ENCODE data around the gene CRISPLD2.
"Not testable (repeated sequence)": the region's sequence is repeated elsewhere in the genome, so short reads cannot be mapped to it uniquely, and the experiment has no call there.

The CRISPLD2 gene

DNA sequence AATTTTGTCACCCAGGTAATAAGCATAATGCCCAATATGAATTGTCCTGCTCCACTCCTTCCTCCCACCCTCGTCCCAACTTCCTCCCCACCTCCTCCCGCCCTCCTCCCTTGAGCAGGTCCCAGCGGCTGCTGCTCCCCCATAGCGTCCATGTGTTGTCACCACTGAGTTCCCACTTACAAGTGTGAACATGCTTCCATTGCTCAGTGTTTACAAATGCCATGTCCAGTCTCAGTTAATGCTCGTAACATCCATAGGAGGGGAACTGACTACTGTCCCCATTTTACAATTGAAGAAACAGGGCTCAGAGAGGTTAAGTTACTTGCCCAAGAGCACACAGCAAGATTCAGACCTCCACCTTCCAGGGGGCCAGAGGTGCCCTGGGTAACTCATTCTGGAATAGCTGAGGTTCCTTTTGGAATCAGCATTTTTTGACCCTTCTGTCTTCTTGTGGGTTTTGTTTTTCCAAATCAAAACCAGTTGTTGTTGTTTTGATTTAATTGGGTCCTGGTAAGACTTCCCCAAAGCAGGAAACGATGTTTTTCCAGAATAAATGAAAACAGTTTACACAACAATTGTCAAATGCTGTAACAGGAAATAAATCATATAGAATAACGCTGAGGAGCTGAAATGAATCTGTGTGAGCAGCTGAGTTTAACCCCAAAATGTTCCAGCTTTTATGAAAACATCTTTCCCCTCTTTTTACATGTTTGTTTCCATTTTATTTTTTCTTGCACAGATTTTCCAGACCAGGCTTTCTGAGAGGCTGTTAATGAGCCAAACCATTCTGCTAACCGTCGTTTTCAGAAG is 117.6 kb downstream of the CRISPLD2 start:
- no peak for DNase-seq

DNA sequence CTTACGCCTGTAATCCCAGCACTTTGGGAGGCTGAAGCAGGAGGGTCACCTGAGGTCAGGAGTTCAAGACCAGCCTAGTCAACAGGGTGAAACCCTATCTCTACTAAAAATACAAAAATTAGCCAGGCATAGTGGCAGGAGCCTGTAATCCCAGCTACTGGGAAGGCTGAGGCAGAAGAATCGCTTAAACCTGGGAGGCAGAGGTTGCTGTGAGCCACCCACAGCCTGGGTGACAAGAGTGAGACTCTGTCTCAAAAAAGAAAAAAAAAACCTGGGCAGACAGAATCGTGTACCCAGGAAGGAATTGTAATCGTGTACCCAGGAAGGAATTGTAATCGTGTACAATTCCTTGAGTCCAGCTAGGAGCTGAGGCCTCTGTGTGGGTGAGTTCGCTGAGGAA is 118.8 kb downstream of the CRISPLD2 start:
- DNase-seq = not testable (repeated sequence)

DNA sequence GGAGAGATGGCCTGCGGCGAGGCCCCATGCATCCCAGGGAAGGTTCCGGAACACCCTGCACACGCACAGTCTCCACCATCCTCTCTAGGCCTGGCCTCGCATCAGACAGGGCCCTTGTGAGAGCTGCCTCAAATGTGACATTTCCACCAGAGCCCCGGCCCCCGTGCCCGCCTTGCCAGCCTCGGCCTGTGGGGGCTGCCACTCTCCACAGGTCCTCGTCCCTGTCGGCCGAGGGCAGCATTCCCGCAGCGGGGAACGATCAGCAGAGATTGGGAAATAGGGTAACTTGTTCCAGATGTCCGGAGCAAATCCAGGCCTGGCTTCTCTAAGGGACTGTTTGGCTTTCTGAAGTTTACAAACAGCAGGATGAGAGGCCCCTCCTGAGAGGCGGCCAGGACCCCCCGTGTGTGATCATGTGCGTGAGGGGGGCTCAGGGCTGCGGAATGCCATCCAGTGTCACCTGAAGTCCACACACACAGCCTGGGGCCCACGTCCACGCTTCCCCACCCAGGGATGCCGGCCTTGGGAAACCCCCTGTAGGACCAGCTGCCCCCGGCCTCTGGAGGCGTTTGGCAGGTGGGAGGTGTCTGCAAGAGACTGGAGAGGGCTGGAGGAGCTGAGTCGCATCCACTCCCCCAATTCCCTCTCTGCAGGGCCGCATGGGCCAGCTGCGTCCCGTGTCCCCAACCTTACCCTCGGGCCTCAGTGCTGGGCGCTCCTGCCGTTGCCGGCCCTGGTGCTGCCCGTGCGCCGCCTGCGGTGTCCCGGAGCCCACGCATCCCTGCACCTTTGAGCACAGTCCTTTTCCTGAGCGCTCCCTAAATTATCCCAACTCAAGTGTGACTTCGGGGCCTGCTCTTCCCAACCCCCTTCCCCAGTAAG is 121.1 kb downstream of the CRISPLD2 start:
- no peak for DNase-seq

DNA sequence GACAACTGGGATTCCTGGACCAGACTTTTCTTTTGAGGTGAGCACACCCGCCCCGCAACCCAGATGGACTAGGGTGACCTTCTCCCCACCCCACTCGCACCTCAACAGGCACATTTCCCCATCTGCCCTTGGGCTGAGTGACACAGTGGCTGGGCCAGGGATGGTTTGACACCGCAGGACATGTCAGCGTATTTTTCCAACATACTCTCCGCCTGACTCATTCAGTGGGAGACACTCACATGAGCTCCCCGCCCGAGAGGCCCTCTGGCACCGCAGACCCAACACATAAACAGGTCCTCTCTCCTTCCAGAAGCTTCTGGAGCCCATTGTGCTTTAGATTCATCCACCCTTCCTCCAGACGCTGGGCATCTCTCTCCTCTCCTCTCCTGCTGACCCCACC is 122.1 kb downstream of the CRISPLD2 start:
- DNase-seq = no peak

DNA sequence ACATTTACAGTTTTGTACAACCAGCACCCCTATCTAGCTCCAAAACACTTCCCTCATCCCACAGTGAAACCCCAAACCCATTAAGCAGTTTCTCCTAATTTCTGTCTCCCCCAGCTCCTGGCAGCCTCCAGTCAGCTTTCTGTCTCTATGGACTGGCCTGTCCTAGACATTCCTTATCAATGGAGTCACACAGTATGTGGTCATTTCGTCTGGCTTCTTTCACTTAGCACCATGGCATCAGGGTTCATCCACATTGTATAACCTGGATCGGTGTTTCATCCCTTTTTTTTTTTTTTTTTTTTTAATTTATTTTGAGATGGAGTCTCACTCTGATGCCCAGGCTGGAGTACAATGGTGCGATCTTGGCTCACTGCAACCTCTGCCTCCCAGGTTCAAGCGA is 123.0 kb downstream of the CRISPLD2 start:
- DNase-seq = no peak

- DNase-seq = no peak
Observed at GRCh38 chr16:84943620-84944019, 123.8 kb downstream of the CRISPLD2 start.

DNA sequence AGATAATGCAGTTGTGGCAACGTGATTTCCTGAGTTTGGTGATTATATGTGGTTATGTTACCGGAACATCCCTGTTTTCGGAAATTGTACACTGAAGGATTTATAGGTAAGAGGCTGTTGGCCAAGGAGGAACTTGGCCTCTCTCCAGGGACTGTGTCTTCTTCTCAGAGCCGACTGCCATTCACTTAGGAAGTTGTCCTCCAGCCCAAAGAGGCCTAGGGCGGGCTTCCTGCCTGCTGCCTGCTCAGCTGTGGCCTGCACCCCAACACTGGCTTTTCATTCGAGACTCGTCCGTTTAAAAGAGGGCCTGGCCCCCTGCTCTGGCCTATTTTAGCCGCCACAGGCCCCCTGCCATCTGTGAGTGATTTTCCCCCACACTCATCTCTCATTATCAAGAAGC is 127.2 kb downstream of the CRISPLD2 start:
- DNase-seq = no peak

DNA sequence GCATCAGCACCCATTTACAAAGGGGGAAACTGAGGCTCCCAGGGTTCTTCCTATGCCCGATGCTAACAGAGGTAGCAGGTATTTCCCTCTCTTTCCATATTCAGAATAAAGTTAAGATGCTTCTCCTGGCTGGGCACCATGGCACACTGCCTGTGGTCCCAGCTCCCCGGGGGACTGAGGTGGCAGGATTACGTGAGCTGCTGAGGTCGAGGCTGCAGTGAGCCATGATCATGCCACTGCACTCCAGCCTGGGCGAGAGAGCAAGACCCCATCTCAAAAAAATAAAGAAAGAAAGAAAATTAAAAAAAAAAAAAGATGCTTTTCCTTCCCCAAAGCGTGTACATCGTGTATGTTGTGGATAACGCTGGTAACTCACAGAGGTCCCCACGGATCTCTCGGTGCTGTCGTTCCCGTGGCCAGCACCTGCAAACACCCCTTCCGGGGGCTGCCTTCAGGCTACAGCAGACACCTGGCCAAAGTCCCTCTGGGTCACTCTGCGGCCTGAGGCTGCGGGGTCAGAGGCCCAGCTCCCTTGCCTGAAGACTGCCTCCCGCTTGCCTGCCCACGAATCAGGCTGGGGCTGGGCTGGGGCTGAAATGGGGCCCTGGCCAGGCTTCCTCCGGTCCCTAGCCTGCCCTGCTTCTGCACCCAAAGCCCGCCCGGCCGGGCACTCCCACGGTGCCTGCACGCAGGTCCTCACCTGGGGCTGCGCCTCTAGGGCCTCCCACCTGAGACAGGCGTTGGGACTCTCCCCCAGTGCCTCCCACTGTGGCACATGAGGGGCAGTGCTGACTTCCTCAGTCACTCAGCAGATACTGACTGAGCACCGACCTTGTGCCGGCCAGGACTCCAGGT is 128.4 kb downstream of the CRISPLD2 start:
- DNase-seq = no peak

- DNase-seq = no peak
Observed at GRCh38 chr16:84948851-84949610, 129.2 kb downstream of the CRISPLD2 start.

DNA sequence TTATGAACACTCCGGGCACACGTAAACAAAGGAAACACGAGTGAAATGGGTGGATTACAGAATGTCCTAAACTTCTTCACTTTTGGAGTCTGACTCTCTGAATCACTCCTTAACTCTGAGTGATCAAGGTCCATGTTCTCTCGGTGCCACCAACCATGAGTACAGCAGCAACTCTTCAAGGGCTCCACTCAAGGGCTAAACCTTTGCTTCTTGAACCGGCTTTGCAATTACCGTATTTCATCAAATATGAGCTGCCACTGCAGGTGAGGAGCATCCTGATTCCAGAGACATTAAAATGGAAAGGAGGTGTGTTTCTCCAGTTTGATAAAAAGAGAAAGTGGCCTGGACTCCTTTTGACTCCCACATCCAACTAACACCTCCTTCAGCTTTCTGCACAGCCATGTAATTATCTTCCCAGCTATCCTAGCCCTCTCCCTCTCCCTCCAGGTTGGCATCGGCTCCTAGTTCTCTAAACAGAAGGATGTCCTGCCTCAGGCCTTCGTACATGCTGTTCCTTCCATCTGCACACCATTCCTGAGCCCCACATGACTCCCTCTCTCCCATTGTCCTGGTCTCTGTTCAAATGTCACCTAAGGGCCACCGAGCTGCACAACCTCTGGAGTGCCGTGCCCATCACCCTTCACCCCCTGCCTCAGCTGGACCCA is 130.1 kb downstream of the CRISPLD2 start:
- no peak for DNase-seq

DNA sequence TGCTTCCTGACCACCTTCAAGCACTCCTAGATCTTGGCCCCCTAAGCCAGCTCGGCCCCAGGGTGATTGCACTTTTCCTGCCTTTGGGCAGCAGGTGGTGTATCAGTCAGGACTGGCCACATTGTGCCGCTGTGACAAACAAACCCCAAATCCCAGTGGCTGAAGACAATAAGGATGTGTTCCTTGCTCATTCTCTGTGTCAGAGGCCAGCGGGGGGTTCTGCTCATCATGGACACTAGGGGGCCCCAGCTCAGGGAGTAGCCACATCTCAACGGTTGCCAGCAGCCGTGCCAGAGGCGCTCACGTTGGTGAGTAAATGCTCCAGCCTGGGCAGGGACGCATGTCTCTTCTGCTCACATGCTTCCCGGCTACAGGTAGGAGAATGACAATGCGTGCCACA is 131.1 kb downstream of the CRISPLD2 start:
- DNase-seq = peak; percentile 39 to 49

DNA sequence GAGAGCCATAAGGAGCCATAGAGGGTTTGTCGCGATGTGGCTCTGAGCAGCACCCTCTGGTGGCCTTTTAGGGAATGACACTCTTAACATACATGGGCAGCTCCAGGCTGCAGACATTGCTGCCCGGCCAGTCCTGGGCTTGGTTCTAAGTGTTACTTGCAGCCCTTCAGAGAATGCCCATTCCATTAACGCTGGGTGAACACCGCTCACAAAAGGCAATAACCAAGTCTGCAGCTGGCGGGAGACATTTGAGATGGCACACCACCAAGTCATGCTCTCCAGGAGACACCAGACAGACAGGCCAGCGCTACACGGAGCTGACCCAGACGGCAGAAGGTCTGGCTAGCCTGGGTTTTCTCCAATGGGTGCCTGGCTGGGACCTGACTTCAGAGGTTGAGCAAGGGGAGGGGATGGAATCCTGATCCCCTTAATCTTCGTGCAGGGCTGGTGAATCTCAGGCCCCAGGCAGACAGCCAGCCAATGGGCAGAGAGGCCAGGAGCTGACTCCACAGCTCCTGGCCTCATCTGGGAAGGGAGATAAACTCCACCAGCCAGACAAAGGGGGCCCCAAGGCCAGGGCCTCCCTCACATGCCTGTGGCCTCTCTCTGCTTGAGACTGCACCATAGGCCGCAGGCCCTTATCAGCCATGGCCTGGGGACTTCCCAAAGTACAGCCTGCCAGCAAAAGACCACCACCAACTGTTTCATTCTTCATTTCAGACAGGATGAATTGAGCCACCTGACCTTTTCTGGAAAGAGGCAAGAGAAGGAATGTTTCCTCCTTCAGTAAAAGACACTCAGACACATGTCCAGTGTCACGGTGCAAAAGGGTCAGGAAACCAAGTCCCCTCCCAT is 132.8 kb downstream of the CRISPLD2 start:
- DNase-seq = peak; percentile 69 to 77

GRCh38 chr16:84953190-84953746 is 133.5 kb downstream of the CRISPLD2 start:
- DNase-seq = no peak

GRCh38 chr16:84955427-84955826 is 135.6 kb downstream of the CRISPLD2 start:
- no peak for DNase-seq

GRCh38 chr16:84957192-84957591 is 137.4 kb downstream of the CRISPLD2 start:
- no peak for DNase-seq

DNA sequence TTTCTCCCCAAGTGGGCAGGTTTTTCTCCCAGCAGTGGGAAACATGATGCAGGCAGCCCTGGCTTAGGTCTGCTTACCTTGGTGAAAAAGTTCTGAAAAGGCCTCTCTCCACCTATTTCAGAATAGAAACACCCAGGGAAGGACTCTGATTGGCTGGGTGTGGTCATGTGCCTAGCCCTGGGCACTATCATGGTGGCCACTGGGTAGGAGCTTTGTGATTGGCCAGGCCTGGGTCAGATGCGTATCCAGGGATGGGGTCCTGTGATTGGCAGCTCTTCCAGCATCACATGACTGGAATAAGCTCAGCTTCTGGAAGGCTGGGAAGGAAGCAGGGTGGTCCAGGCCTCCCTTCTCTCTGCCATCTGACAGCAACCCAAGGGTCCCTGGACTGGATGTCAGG is 138.0 kb downstream of the CRISPLD2 start:
- no peak for DNase-seq
